K562 (cell line): ENCODE data around the gene OARD1. TPM values are rescaled to one million over a fixed set of nuclear protein-coding genes. Genes with fewer than 3 reads are reported as not detected.

Experiments used
- polyA plus RNA-seq, 8 experiments: library from polyadenylated mRNA; depleted of rRNA in 4 of 8; stranded (reverse) in 5 of 8; unstranded in 3 of 8; fragments of >200 nt; fragmentation: Nextera tagmentation in 2 of 8; fragmentation: Illumina TruSeq in 1 of 8; extraction: Ambion mirVana in 2 of 8; extraction: Trizol in 1 of 8; gene quantifications; 2 replicates each; pipeline versions ENCODE4 v1.2.1 to v1.2.3, GENCODE V29; 2011 to 2014; ENCODE audit warnings: inconsistent platforms in 1 of 8, missing spikeins in 1 of 8
- total RNA-seq, 7 experiments: library from RNA; depleted of rRNA in 6 of 7; stranded (reverse); fragments of >200 nt in 6 of 7; fragmentation: Illumina TruSeq in 2 of 7; extraction: Trizol in 2 of 7; gene quantifications; 2 replicates each; pipeline versions ENCODE4 v1.2.1 to v1.2.3, GENCODE V29; 2011 to 2021; ENCODE audit warnings: low replicate concordance in 1 of 7

Gene OARD1
- total and polyA plus RNA-seq, 9 of the 15 experiments (the other 6 are each of a cell fraction or from before 2014, with no cell fraction given) = 43.4 to 88.3 (median 61.1) TPM

Other genes with a start within 250 kb of the OARD1 start
Only the 7 nearest of the 9 such genes appear.
- 0.33 and 0.95 TPM in 2 replicates for gene UNC5CL, start 33.1 kb downstream of the OARD1 start, total RNA-seq (2014; rRNA removed)
- gene UNC5CL, start 33.1 kb downstream of the OARD1 start, total RNA-seq (2014; rRNA removed; fragmentation: Illumina TruSeq; extraction: Trizol) = 0.35 and 0.40 TPM in 2 replicates
- 0.33 and 0.53 TPM in 2 replicates for gene UNC5CL, start 33.1 kb downstream of the OARD1 start, total RNA-seq (2015; rRNA removed; fragmentation: Illumina TruSeq; extraction: Trizol)
- gene UNC5CL, start 33.1 kb downstream of the OARD1 start, total RNA-seq (2021) = 0.64 and 0.78 TPM in 2 replicates
- gene UNC5CL, start 33.1 kb downstream of the OARD1 start, polyA plus RNA-seq (2011; rRNA removed) = 0.82 and 1.7 TPM in 2 replicates
- 0.59 and 0.80 TPM in 2 replicates for gene UNC5CL, start 33.1 kb downstream of the OARD1 start, polyA plus RNA-seq (2014; fragmentation: Illumina TruSeq; extraction: Trizol)
- gene UNC5CL, start 33.1 kb downstream of the OARD1 start, polyA plus RNA-seq (2014; fragmentation: Nextera tagmentation; extraction: Ambion mirVana) = under 1 TPM in 1 of 2 experiments, not detected in 1; 0.07 TPM
- 1.8 TPM in 2 replicates for gene UNC5CL, start 33.1 kb downstream of the OARD1 start, polyA plus RNA-seq (2014; rRNA removed)
- gene TSPO2, start 29.9 kb downstream of the OARD1 start, total RNA-seq (2014; rRNA removed) = not detected in 2 replicates
- not detected in 2 replicates for gene TSPO2, start 29.9 kb downstream of the OARD1 start, total RNA-seq (2014; rRNA removed; fragmentation: Illumina TruSeq; extraction: Trizol)
- gene TSPO2, start 29.9 kb downstream of the OARD1 start, total RNA-seq (2015; rRNA removed; fragmentation: Illumina TruSeq; extraction: Trizol) = not detected in 2 replicates
- gene TSPO2, start 29.9 kb downstream of the OARD1 start, total RNA-seq (2021) = not detected in 2 replicates
- gene TSPO2, start 29.9 kb downstream of the OARD1 start, polyA plus RNA-seq (2011; rRNA removed) = 0.12 TPM in 1 of 2 replicates, not detected in the other
- not detected in 2 replicates for gene TSPO2, start 29.9 kb downstream of the OARD1 start, polyA plus RNA-seq (2014; fragmentation: Illumina TruSeq; extraction: Trizol)
- not detected for gene TSPO2, start 29.9 kb downstream of the OARD1 start, polyA plus RNA-seq (2014; fragmentation: Nextera tagmentation; extraction: Ambion mirVana)
- not detected in 2 replicates for gene TSPO2, start 29.9 kb downstream of the OARD1 start, polyA plus RNA-seq (2014; rRNA removed)
- not detected in 2 replicates for gene APOBEC2, start 19.2 kb downstream of the OARD1 start, total RNA-seq (2014; rRNA removed)
- gene APOBEC2, start 19.2 kb downstream of the OARD1 start, total RNA-seq (2014; rRNA removed; fragmentation: Illumina TruSeq; extraction: Trizol) = not detected in 2 replicates
- not detected in 2 replicates for gene APOBEC2, start 19.2 kb downstream of the OARD1 start, total RNA-seq (2015; rRNA removed; fragmentation: Illumina TruSeq; extraction: Trizol)
- gene APOBEC2, start 19.2 kb downstream of the OARD1 start, total RNA-seq (2021) = not detected in 2 replicates
- not detected in 2 replicates for gene APOBEC2, start 19.2 kb downstream of the OARD1 start, polyA plus RNA-seq (2011; rRNA removed)
- gene APOBEC2, start 19.2 kb downstream of the OARD1 start, polyA plus RNA-seq (2014; fragmentation: Illumina TruSeq; extraction: Trizol) = not detected in 2 replicates
- gene APOBEC2, start 19.2 kb downstream of the OARD1 start, polyA plus RNA-seq (2014; fragmentation: Nextera tagmentation; extraction: Ambion mirVana) = 1 to 10 TPM in 1 of 2 experiments, under 1 TPM in 1; 0.25 to 1.6 TPM
- gene APOBEC2, start 19.2 kb downstream of the OARD1 start, polyA plus RNA-seq (2014; rRNA removed) = not detected in 2 replicates
- 18.6 and 23.8 TPM in 2 replicates for gene NFYA, start 618 bp upstream of the OARD1 start, total RNA-seq (2014; rRNA removed)
- gene NFYA, start 618 bp upstream of the OARD1 start, total RNA-seq (2014; rRNA removed; fragmentation: Illumina TruSeq; extraction: Trizol) = 19.2 and 20.4 TPM in 2 replicates
- gene NFYA, start 618 bp upstream of the OARD1 start, total RNA-seq (2015; rRNA removed; fragmentation: Illumina TruSeq; extraction: Trizol) = 24.4 and 26.6 TPM in 2 replicates
- gene NFYA, start 618 bp upstream of the OARD1 start, total RNA-seq (2021) = 24.3 and 27.4 TPM in 2 replicates
- gene NFYA, start 618 bp upstream of the OARD1 start, polyA plus RNA-seq (2011; rRNA removed) = 21.8 and 25.1 TPM in 2 replicates
- gene NFYA, start 618 bp upstream of the OARD1 start, polyA plus RNA-seq (2014; fragmentation: Illumina TruSeq; extraction: Trizol) = 31.2 and 37.1 TPM in 2 replicates
- 10 to 100 TPM in 1 of 2 experiments, 1 to 10 TPM in 1; 7.3 to 10.1 TPM for gene NFYA, start 618 bp upstream of the OARD1 start, polyA plus RNA-seq (2014; fragmentation: Nextera tagmentation; extraction: Ambion mirVana)
- 21.9 and 22.7 TPM in 2 replicates for gene NFYA, start 618 bp upstream of the OARD1 start, polyA plus RNA-seq (2014; rRNA removed)
- not detected in 2 replicates for gene TREML1, start 82.0 kb upstream of the OARD1 start, total RNA-seq (2014; rRNA removed)
- gene TREML1, start 82.0 kb upstream of the OARD1 start, total RNA-seq (2014; rRNA removed; fragmentation: Illumina TruSeq; extraction: Trizol) = not detected in 2 replicates
- not detected in 2 replicates for gene TREML1, start 82.0 kb upstream of the OARD1 start, total RNA-seq (2015; rRNA removed; fragmentation: Illumina TruSeq; extraction: Trizol)
- not detected in 2 replicates for gene TREML1, start 82.0 kb upstream of the OARD1 start, total RNA-seq (2021)
- gene TREML1, start 82.0 kb upstream of the OARD1 start, polyA plus RNA-seq (2011; rRNA removed) = not detected in 2 replicates
- gene TREML1, start 82.0 kb upstream of the OARD1 start, polyA plus RNA-seq (2014; fragmentation: Illumina TruSeq; extraction: Trizol) = not detected in 2 replicates
- not detected for gene TREML1, start 82.0 kb upstream of the OARD1 start, polyA plus RNA-seq (2014; fragmentation: Nextera tagmentation; extraction: Ambion mirVana)
- not detected in 2 replicates for gene TREML1, start 82.0 kb upstream of the OARD1 start, polyA plus RNA-seq (2014; rRNA removed)
- not detected in 2 replicates for gene TREM2, start 90.8 kb upstream of the OARD1 start, total RNA-seq (2014; rRNA removed)
- gene TREM2, start 90.8 kb upstream of the OARD1 start, total RNA-seq (2014; rRNA removed; fragmentation: Illumina TruSeq; extraction: Trizol) = not detected in 2 replicates
- gene TREM2, start 90.8 kb upstream of the OARD1 start, total RNA-seq (2015; rRNA removed; fragmentation: Illumina TruSeq; extraction: Trizol) = not detected in 2 replicates
- gene TREM2, start 90.8 kb upstream of the OARD1 start, total RNA-seq (2021) = not detected in 2 replicates
- not detected in 2 replicates for gene TREM2, start 90.8 kb upstream of the OARD1 start, polyA plus RNA-seq (2011; rRNA removed)
- not detected in 2 replicates for gene TREM2, start 90.8 kb upstream of the OARD1 start, polyA plus RNA-seq (2014; fragmentation: Illumina TruSeq; extraction: Trizol)
- gene TREM2, start 90.8 kb upstream of the OARD1 start, polyA plus RNA-seq (2014; fragmentation: Nextera tagmentation; extraction: Ambion mirVana) = not detected
- gene TREM2, start 90.8 kb upstream of the OARD1 start, polyA plus RNA-seq (2014; rRNA removed) = not detected in 2 replicates
- 1.8 and 2.6 TPM in 2 replicates for gene TREML2, start 128.8 kb upstream of the OARD1 start, total RNA-seq (2014; rRNA removed)
- gene TREML2, start 128.8 kb upstream of the OARD1 start, total RNA-seq (2014; rRNA removed; fragmentation: Illumina TruSeq; extraction: Trizol) = 1.2 and 1.4 TPM in 2 replicates
- gene TREML2, start 128.8 kb upstream of the OARD1 start, total RNA-seq (2015; rRNA removed; fragmentation: Illumina TruSeq; extraction: Trizol) = 0.62 and 0.64 TPM in 2 replicates
- 1.9 and 2.2 TPM in 2 replicates for gene TREML2, start 128.8 kb upstream of the OARD1 start, total RNA-seq (2021)
- gene TREML2, start 128.8 kb upstream of the OARD1 start, polyA plus RNA-seq (2011; rRNA removed) = 0.34 and 0.86 TPM in 2 replicates
- 2.9 and 3.3 TPM in 2 replicates for gene TREML2, start 128.8 kb upstream of the OARD1 start, polyA plus RNA-seq (2014; fragmentation: Illumina TruSeq; extraction: Trizol)
- under 1 TPM; 0.20 to 0.27 TPM for gene TREML2, start 128.8 kb upstream of the OARD1 start, polyA plus RNA-seq (2014; fragmentation: Nextera tagmentation; extraction: Ambion mirVana)
- gene TREML2, start 128.8 kb upstream of the OARD1 start, polyA plus RNA-seq (2014; rRNA removed) = 1.3 and 1.6 TPM in 2 replicates